Retinal pigment epithelial cell (primary cell): Measurements from ENCODE around the gene ALOX5AP.

Experiments used
- DNase-seq: peaks from one replicate; pipeline ENCODE4 v3.0.0-alpha.2; 2010; ENCODE audit warnings: low read depth
- H3K4me3 ChIP-seq: 2 replicates; pipeline ENCODE4 v1.5.1; 2011; ENCODE audit warnings: mild to moderate bottlenecking, low read length, control low read depth, moderate library complexity
- TF ChIP-seq, protein P1 (sequence below): conservative IDR thresholded peaks from 2 replicates; pipeline ENCODE4 v1.5.1; 2011; ENCODE audit warnings: low read depth, low read length, control low read depth, inconsistent platforms

Gene ALOX5AP

DNA sequence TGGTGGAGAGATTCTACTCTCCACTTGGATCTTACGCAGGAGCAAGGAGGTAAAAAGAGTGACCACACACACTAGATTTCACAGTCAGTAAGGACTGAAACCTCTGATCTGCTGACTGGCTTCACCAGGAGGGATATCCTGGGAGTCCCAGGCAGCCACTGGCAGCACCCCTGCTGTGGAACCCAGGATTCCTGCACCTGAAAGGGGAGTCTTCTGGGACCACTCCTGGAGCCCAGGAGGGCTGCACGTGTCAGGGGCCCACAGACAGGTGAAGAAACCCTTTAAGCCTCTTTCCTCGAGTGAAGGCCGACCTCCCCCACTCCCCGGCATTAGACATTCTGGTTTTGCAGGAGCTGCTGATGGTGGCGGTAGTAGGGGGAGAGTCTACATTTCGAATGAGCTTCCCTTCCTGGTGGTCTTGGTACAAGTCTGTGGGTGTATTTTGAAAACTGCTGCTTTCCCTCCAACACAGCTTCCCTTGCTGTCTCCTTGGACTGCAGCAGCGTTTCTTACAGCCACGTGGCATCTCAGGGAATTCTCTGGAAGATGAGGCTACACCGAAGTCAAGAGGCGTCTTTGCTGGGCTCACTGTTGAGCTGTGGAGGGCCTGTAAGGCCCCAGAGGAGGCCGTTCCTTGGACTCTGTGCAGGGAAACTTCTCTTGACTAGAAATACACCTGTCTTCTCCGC is 62.6 kb downstream of the ALOX5AP start:
- TF ChIP-seq, protein P1, sequence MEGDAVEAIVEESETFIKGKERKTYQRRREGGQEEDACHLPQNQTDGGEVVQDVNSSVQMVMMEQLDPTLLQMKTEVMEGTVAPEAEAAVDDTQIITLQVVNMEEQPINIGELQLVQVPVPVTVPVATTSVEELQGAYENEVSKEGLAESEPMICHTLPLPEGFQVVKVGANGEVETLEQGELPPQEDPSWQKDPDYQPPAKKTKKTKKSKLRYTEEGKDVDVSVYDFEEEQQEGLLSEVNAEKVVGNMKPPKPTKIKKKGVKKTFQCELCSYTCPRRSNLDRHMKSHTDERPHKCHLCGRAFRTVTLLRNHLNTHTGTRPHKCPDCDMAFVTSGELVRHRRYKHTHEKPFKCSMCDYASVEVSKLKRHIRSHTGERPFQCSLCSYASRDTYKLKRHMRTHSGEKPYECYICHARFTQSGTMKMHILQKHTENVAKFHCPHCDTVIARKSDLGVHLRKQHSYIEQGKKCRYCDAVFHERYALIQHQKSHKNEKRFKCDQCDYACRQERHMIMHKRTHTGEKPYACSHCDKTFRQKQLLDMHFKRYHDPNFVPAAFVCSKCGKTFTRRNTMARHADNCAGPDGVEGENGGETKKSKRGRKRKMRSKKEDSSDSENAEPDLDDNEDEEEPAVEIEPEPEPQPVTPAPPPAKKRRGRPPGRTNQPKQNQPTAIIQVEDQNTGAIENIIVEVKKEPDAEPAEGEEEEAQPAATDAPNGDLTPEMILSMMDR = no peak
- no peak for DNase-seq
- no peak overlapping the region for H3K4me3 ChIP-seq

DNA sequence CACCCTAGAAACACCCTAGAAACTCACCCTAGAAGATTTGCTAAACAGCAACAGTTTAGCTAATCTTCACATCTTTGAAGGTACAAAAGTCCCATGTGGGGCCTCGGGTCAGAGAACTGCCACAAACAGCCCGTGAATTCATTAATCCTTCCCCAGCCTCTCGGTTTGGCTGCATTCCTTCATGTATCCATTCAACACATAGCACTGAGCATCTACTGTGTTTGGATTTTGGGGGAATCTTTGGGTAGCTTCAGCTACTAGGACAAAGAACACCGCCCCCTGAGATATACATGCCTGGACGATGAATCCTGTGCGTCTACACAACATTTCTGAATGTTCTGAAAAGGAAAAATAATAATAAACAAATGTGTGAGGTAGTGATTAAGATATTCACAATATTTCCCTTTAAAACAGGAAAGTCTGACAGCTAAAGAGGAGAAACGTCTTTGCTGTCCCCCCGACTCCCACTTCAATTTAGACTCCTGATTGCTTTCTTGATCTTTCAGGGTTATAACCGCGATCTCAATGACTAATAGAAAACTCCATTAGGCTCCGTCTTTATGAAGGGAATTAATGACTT is 63.5 kb downstream of the ALOX5AP start:
- DNase-seq = no peak
- TF ChIP-seq, protein P1 = no peak

DNA sequence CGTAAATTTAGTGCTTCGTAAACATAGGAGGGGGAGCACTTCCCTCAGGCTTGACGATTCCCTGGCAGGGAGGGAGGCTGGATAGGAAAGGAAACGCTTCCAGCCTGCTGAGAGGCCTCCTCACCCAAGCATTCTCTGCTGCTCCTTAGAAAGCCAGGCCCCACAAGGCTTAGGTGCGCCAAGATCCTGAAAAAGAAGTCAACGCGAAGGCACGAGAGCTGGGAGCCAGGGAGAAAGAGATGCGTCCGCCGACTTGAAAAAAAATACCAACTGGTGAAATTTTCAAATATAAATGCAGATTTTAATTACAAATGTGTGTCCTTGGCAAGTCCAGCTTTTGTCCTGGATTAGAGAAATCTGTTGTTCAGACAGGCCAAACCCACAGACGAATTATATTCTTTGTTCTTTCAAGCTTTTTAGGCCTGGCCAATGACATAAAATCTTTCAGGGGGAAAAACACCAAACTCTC is 64.0 kb downstream of the ALOX5AP start:
- H3K4me3 ChIP-seq = no peak overlapping the region
- TF ChIP-seq, protein P1 = no peak
- no peak for DNase-seq

More for the DNA sequence above, 63.5 kb downstream of the ALOX5AP start:
- no peak overlapping the region for H3K4me3 ChIP-seq

DNA sequence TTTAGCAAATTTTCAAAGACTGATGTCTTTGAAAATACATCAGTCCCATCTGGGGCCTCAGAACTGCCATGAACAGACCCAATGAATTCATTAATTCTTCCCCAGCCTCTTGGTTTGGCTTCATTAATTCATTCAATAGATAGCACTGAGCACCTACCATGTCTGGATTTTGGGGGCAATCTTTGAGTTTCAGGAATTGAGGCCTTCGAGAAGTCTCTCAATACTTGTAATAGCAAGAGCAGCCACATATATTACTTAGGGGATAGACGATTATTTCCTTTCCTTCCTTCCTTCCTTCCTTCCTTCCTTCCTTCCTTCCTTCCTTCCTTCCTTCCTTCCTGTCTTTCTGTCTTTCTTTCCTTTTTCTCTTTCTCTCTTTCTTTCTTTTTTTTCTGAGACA is 64.8 kb downstream of the ALOX5AP start:
- TF ChIP-seq, protein P1 = no peak
- no peak overlapping the region for H3K4me3 ChIP-seq
- no peak for DNase-seq

DNA sequence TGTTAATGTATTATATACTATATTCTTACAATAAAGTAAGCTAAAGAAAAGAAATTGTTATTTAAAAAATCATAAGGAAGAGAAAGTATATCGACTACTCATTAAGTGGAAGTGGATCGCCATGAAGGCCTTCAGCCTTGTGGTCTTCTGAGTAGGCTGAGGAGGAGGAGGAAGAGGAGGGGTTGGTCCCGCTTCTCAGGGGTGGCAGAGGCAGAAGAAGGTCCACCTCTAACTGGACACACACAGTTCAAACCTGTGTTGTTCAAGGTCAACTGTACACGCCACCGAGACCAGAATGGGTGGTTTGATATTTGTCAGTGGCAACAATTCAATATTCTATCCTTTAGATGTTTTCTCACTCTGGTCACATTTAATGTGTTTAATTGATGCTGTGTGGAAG is 67.2 kb downstream of the ALOX5AP start:
- no peak overlapping the region for H3K4me3 ChIP-seq
- DNase-seq = no peak
- TF ChIP-seq, protein P1 = no peak

DNA sequence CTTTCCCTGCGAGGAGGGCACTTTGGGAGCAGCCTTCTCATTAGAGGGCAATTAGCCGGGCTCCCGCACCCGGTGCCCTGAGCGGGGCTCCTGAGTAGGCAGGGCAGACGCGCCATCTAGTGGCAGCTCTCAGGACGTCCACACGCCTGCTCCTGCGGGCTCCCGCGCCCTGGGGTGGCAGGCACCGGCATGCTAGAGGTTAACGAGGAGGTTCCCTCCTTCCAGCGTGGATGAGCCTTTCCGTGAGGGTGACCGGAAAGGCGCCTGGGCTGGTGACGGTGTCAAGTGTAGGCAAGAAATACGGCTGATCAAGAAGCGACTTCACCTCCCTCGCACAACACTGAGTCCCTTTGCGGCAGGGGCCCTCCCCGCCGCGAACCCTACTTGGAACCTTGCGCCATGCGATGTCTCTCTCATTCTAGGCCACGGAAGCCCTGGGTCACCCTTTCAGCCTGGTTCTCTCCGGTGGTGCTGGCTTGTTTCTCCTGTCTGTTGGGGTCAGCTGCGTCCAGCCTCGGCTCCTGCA is 67.7 kb downstream of the ALOX5AP start:
- peak overlapping the region; percentile 10 for H3K4me3 ChIP-seq
- DNase-seq = no peak
- TF ChIP-seq, protein P1 = peak; percentile 88

DNA sequence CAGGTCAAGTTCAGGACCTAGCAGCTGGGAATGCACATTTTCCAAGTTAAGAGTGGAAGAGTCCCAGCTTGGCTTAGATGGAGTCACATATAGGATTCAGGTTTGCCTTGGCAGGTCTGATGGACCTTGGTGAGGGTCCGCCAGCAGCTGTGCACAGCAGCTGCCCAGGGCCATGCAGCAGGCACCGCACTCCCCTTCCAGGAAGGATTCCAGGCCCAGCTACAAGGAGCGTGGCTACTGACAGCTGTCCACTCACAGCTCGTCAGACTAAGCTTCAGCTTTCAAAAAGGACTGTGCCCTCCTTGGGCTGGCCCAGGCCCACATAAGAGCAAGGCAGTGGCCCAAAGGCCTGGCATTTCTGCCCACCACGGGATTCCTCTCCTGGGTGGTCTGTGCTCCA is 68.4 kb downstream of the ALOX5AP start:
- TF ChIP-seq, protein P1 = no peak
- DNase-seq = no peak
- H3K4me3 ChIP-seq = no peak overlapping the region
